ENCODE measurements around the gene OLAH. TPM values are rescaled to one million over a fixed set of nuclear protein-coding genes. Genes with fewer than 3 reads are reported as not detected.

Gene OLAH
- total RNA-seq = 0.23 and 2.0 TPM in 2 replicates

GRCh38 chr10:15043674-15044073 lies at the start of gene OLAH:
Gene OLAH (plus strand): TSS chr10:15043943. CDS start chr10:15047289, 3,346 bp downstream.

GRCh38 chr10:15088428-15089261 lies 44.9 kb downstream of the OLAH start, which contains the start of gene ACBD7:
Gene ACBD7 (minus strand): TSS chr10:15088776. CDS start chr10:15088728, 48 bp downstream.

GRCh38 chr10:15097011-15097812 lies 53.5 kb downstream of the OLAH start, which contains the start of gene RPP38:
Gene RPP38 (plus strand): TSS chr10:15097355. CDS start chr10:15103315, 5,960 bp downstream.

Other genes starting within 250 kb of the OLAH start
- gene CDNF, start 205.9 kb upstream of the OLAH start, total RNA-seq = 0.09 and 4.8 TPM in 2 replicates
- 8.1 and 10.4 TPM in 2 replicates for gene HSPA14, start 205.6 kb upstream of the OLAH start, total RNA-seq
- gene MSANTD7, start 205.6 kb upstream of the OLAH start, total RNA-seq = 10.7 and 11.1 TPM in 2 replicates
- gene SUV39H2, start 165.1 kb upstream of the OLAH start, total RNA-seq = 3.2 and 6.8 TPM in 2 replicates
- gene DCLRE1C, start 89.8 kb upstream of the OLAH start, total RNA-seq = 2.9 and 5.5 TPM in 2 replicates
- not detected in 2 replicates for gene MEIG1, start 84.6 kb upstream of the OLAH start, total RNA-seq
- 0.47 and 2.5 TPM in 2 replicates for gene ACBD7, start 44.8 kb downstream of the OLAH start, total RNA-seq
- 14.2 and 14.9 TPM in 2 replicates for gene RPP38, start 53.4 kb downstream of the OLAH start, total RNA-seq
- 22.5 and 33.9 TPM in 2 replicates for gene NMT2, start 124.8 kb downstream of the OLAH start, total RNA-seq

Measured in pericardium fibroblast (primary cell).